ENCODE measurements around the gene IGFL2. TPM values are rescaled to one million over a fixed set of nuclear protein-coding genes. Genes with fewer than 3 reads are reported as not detected.

The IGFL2 gene
- total and polyA plus RNA-seq, 2 of the 4 experiments (the other 2 are of a cell fraction), result not detected

DNA sequence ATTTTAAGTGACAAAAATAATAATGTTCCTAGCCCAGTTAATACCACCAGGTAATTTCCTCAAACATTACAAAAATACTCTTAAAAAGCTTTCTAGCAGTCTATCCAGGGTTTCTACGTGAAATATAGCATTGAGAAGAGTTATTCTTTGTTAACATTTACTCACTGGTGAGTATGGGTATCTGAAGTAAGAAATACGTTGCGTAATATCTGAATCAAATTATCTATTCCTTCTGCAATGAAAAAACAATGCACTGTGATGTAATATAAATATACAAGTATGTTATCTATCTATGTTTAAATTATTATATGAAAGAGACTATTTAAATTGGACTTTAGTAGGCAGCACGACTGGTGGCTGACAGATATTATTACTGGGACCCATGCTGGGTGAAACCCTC lies 5.7 kb upstream of the IGFL2 start:
- H2BK15ac ChIP-seq (ENCODE audit: low read depth, low read length), result no peak overlapping the region
- no peak overlapping the region for H3K23ac ChIP-seq (ENCODE audit: low read depth, low read length)
- POLR2A ChIA-PET (ENCODE audit: unreplicated experiment), result no interaction called here
- H3K9ac ChIP-seq (ENCODE audit: low read depth, low read length), result no peak overlapping the region
- H2AFZ ChIP-seq (replicated peaks; ENCODE audit: low read length, poor library complexity), result no peak overlapping the region
- peaks cover 33% of the 10 kb centered on the region for H3K27me3 ChIP-seq (ENCODE audit: control insufficient read depth, insufficient read depth, low read length)
- intact Hi-C loops (cut with micrococcal nuclease) (no loop called here), dilution Hi-C loops (cut with HindIII; ENCODE audit: low sequenced_read_pairs, unreplicated experiment) (no loop called here), in situ Hi-C loops (cut with MboI; ENCODE audit: low sequenced_read_pairs) (no loop called here)
- no peak overlapping the region for H3K27ac ChIP-seq (ENCODE audit: insufficient read depth, low read length)
- H3K56ac ChIP-seq (ENCODE audit: extremely low read depth, insufficient read depth, low read length), result no peak overlapping the region
- no peak overlapping the region for H2AK9ac ChIP-seq (replicated peaks; ENCODE audit: low read depth, low read length, poor library complexity)
- no peak overlapping the region for H2AK5ac ChIP-seq (ENCODE audit: low read depth, low read length)
- no peak overlapping the region for H3K14ac ChIP-seq (replicated peaks; ENCODE audit: low read depth, low read length)
- H2BK120ac ChIP-seq (ENCODE audit: low read depth, low read length), result no peak overlapping the region
- no peak overlapping the region for H4K8ac ChIP-seq (ENCODE audit: low read depth in 2 of 2, low read length in 2 of 2)
- no peak overlapping the region for H2BK5ac ChIP-seq (ENCODE audit: low read depth, low read length, poor library complexity, severe bottlenecking)
- CTCF ChIA-PET, result no interaction called here
- no peak overlapping the region for H4K5ac ChIP-seq (ENCODE audit: low read depth, low read length)
- H3K79me1 ChIP-seq (ENCODE audit: low read depth in 1 of 2, low read length in 2 of 2), result no peaks in the 10 kb centered on the region
- no peak overlapping the region for H3K18ac ChIP-seq (ENCODE audit: low read depth, low read length)
- H3K4me2 ChIP-seq (ENCODE audit: low read depth, low read length), result no peak overlapping the region
- H4K91ac ChIP-seq (ENCODE audit: insufficient read depth, low read depth, low read length), result no peak overlapping the region
- H3K4me3 ChIP-seq (ENCODE audit: insufficient read depth, low read depth, low read length), result no peak overlapping the region
- no peaks in the 10 kb centered on the region for H3K9me1 ChIP-seq (ENCODE audit: insufficient read depth, low read length)
- no peaks in the 10 kb centered on the region for H4K20me1 ChIP-seq (ENCODE audit: insufficient read depth, low read length)
- peak; percentile 88 for TF ChIP-seq CEBPB (IDR thresholded peaks at IDR 0.05; ENCODE audit: low read depth, low read length)
- TF ChIP-seq FOS (IDR thresholded peaks at IDR 0.05; ENCODE audit: low read depth, low read length), result no peak
- no peak for TF ChIP-seq MAFK (IDR thresholded peaks at IDR 0.05; ENCODE audit: low read depth, low read length)
- TF ChIP-seq NFE2L2 (IDR thresholded peaks at IDR 0.05; ENCODE audit: low read depth, low read length), result no peak
- TF ChIP-seq POLR2A (IDR thresholded peaks at IDR 0.05; ENCODE audit: low read depth, low read length), result no peak
- H2BK20ac ChIP-seq (ENCODE audit: low read depth, low read length), result no peak overlapping the region
- peaks cover 2% of the 10 kb centered on the region; the same call in 1 of the 2 replicates for H3K9me3 ChIP-seq (ENCODE audit: control insufficient read depth, insufficient read depth, low read length)
- H3K4ac ChIP-seq (ENCODE audit: low read depth, low read length), result no peak overlapping the region
- no peak for ATAC-seq (ENCODE audit: low read depth)
- H3K36me3 ChIP-seq (ENCODE audit: control insufficient read depth, insufficient read depth, low read length), result no peaks in the 10 kb centered on the region
- no peaks in the 10 kb centered on the region for H3K4me1 ChIP-seq (ENCODE audit: control insufficient read depth, insufficient read depth, low read length)
- no CpG with 5 or more reads among the region's 4 CpGs for WGBS, 2 experiments (ENCODE audit: extremely low coverage in 2 of 2, insufficient read length in 1 of 2)
- no TSS peak for BruUV-seq (replicated peaks)
- DNase-seq, result no peak

All from IMR-90 (cell line).